WTC11 (cell line): Measurements from ENCODE around the gene SLC1A4. TPM values are rescaled to one million over a fixed set of nuclear protein-coding genes. Genes with fewer than 3 reads are reported as not detected.
"Not testable (repeated sequence)": the region's sequence is repeated elsewhere in the genome, so short reads cannot be mapped to it uniquely, and the experiment has no call there.

Experiments
- ATAC-seq: fragments of 200-7000 bp; cut with Tn5 transposase; 2 replicates; pipeline ENCODE4 v1.10.0; 2021; ENCODE audit warnings: mild to moderate bottlenecking, moderate library complexity
- CTCF ChIA-PET: fragments of 300-600 bp; sonication (Branson Sonifier 250); formaldehyde crosslinking; loops from one replicate; lab custom pipeline; 2021; ENCODE audit warnings: antibody characterized with exemption; lab: Charles Lee
- POLR2A ChIA-PET: fragments of 350-600 bp; sonication (Branson Sonifier 250); formaldehyde crosslinking; loops from one replicate; lab custom pipeline; 2021; ENCODE audit warnings: antibody characterized with exemption; lab: Charles Lee
- DNase-seq: peaks from one replicate; pipeline ENCODE4 v3.0.0; 2021; ENCODE audit warnings: low spot score
- H3K27ac Mint-ChIP-seq: 2 replicates; pipeline ENCODE4 v1.8.0; 2021; ENCODE audit warnings: mixed read lengths
- H3K27me3 Mint-ChIP-seq: 2 replicates; pipeline ENCODE4 v1.8.0; 2021; ENCODE audit warnings: low read depth, mild to moderate bottlenecking, moderate library complexity, mixed read lengths
- H3K36me3 Mint-ChIP-seq: 2 replicates; pipeline ENCODE4 v1.8.0; 2021; ENCODE audit warnings: mixed read lengths
- H3K4me1 Mint-ChIP-seq: 2 replicates; pipeline ENCODE4 v1.8.0; 2022; ENCODE audit warnings: mixed read lengths
- H3K4me3 Mint-ChIP-seq: 2 replicates; pipeline ENCODE4 v1.8.0; 2021; ENCODE audit warnings: mild to moderate bottlenecking, moderate library complexity, mixed read lengths
- H3K9me3 Mint-ChIP-seq: 2 replicates; pipeline ENCODE4 v1.8.0; 2021; ENCODE audit warnings: mixed read lengths
- EMX1 ChIP-seq: fragments of 250-450 bp; sonication (Bioruptor Pico); IDR thresholded peaks from 2 replicates; pipeline ENCODE4 v1.8.0; 2021; ENCODE audit warnings: mild to moderate bottlenecking
- ETV6 ChIP-seq: sonication (generic); formaldehyde crosslinking; IDR thresholded peaks from 2 replicates; pipeline ENCODE4 v1.8.1; 2022; ENCODE audit warnings: mild to moderate bottlenecking, missing genetic modification reagents
- FOXJ3 ChIP-seq: sonication (generic); formaldehyde crosslinking; IDR thresholded peaks from 2 replicates; pipeline ENCODE4 v1.9.0; 2021; ENCODE audit warnings: missing genetic modification reagents, mild to moderate bottlenecking, borderline replicate concordance
- FOXK1 ChIP-seq: sonication (generic); formaldehyde crosslinking; IDR thresholded peaks from 2 replicates; pipeline ENCODE4 v1.8.0; 2022; ENCODE audit warnings: mild to moderate bottlenecking, moderate library complexity, missing genetic modification reagents
- GTF2I ChIP-seq: fragments of 250-450 bp; sonication (Bioruptor Pico); conservative IDR thresholded peaks from 2 replicates; pipeline ENCODE4 v1.4.0; 2021; ENCODE audit warnings: mild to moderate bottlenecking
- HMGA2 ChIP-seq: fragments of 250-450 bp; sonication (Bioruptor Pico); IDR thresholded peaks from 2 replicates; pipeline ENCODE4 v1.4.0; 2021; ENCODE audit warnings: mild to moderate bottlenecking, moderate library complexity
- JAZF1 ChIP-seq: fragments of 250-450 bp; sonication (Bioruptor Pico); IDR thresholded peaks from 2 replicates; pipeline ENCODE4 v1.9.0; 2021; ENCODE audit warnings: moderate library complexity, mild to moderate bottlenecking, inconsistent platforms
- KAT7 ChIP-seq: sonication (generic); formaldehyde crosslinking; IDR thresholded peaks from 2 replicates; pipeline ENCODE4 v1.8.1; 2023; ENCODE audit warnings: missing genetic modification reagents, mild to moderate bottlenecking, borderline replicate concordance
- MXD4 ChIP-seq: fragments of 250-450 bp; sonication (Bioruptor Pico); IDR thresholded peaks from 2 replicates; pipeline ENCODE4 v1.8.0; 2021; ENCODE audit warnings: mild to moderate bottlenecking, moderate library complexity, borderline replicate concordance
- MYBL2 ChIP-seq: sonication (generic); formaldehyde crosslinking; IDR thresholded peaks from 2 replicates; pipeline ENCODE4 v1.8.1; 2023; ENCODE audit warnings: mild to moderate bottlenecking, moderate library complexity, missing genetic modification reagents
- NR3C1 ChIP-seq: sonication (generic); formaldehyde crosslinking; conservative IDR thresholded peaks from 2 replicates; pipeline ENCODE4 v1.8.1; 2023; ENCODE audit warnings: low read depth, mild to moderate bottlenecking, missing genetic modification reagents
- RELA ChIP-seq: sonication (generic); formaldehyde crosslinking; IDR thresholded peaks from 2 replicates; pipeline ENCODE4 v1.8.1; 2022; ENCODE audit warnings: missing genetic modification reagents, mild to moderate bottlenecking, borderline replicate concordance
- RORB ChIP-seq: fragments of 250-450 bp; sonication (Bioruptor Pico); IDR thresholded peaks from 2 replicates; pipeline ENCODE4 v1.9.0; 2021; ENCODE audit warnings: mild to moderate bottlenecking
- SP1 ChIP-seq: sonication (generic); formaldehyde crosslinking; conservative IDR thresholded peaks from 2 replicates; pipeline ENCODE4 v1.8.1; 2022; ENCODE audit warnings: missing genetic modification reagents
- TEAD4 ChIP-seq: sonication (generic); formaldehyde crosslinking; IDR thresholded peaks from 2 replicates; pipeline ENCODE4 v1.8.0; 2022; ENCODE audit warnings: mild to moderate bottlenecking, missing genetic modification reagents
- ZBTB21 ChIP-seq: sonication (generic); formaldehyde crosslinking; IDR thresholded peaks from 2 replicates; pipeline ENCODE4 v1.8.1; 2023; ENCODE audit warnings: mild to moderate bottlenecking, missing genetic modification reagents, borderline replicate concordance
- ZNF138 ChIP-seq: sonication (generic); formaldehyde crosslinking; conservative IDR thresholded peaks from 2 replicates; pipeline ENCODE4 v1.8.1; 2022; ENCODE audit warnings: mild to moderate bottlenecking, moderate library complexity, missing genetic modification reagents
- ZNF219 ChIP-seq: sonication (generic); formaldehyde crosslinking; IDR thresholded peaks from 2 replicates; pipeline ENCODE4 v1.8.0; 2023; ENCODE audit warnings: missing genetic modification reagents, mild to moderate bottlenecking, borderline replicate concordance
- ZNF263 ChIP-seq: sonication (generic); formaldehyde crosslinking; IDR thresholded peaks from 2 replicates; pipeline ENCODE4 v1.8.1; 2022; ENCODE audit warnings: low read depth, mild to moderate bottlenecking, moderate library complexity, missing genetic modification reagents
- ZNF671 ChIP-seq: fragments of 250-450 bp; sonication (Bioruptor Pico); IDR thresholded peaks from 2 replicates; pipeline ENCODE4 v1.8.0; 2021; ENCODE audit warnings: mild to moderate bottlenecking
- total RNA-seq: library from RNA; stranded (reverse); gene quantifications from 3 replicates; pipeline ENCODE4 v1.2.3, GENCODE V29; 2021
- TF ChIP-seq, protein P1 (sequence below): fragments of 250-450 bp; sonication (Bioruptor Pico); IDR thresholded peaks from 2 replicates; pipeline ENCODE4 v1.9.0; 2021; ENCODE audit warnings: mild to moderate bottlenecking
- TF ChIP-seq, protein P2 (sequence below): fragments of 250-450 bp; sonication (Bioruptor Pico); IDR thresholded peaks from 2 replicates; pipeline ENCODE4 v2.1.2; 2022; ENCODE audit warnings: mild to moderate bottlenecking, moderate library complexity
- TF ChIP-seq, protein P3 (sequence below): fragments of 250-450 bp; sonication (Bioruptor Pico); conservative IDR thresholded peaks from 2 replicates; pipeline ENCODE4 v1.9.0; 2021; ENCODE audit warnings: mild to moderate bottlenecking
- TF ChIP-seq, protein P4 (sequence below): fragments of 250-450 bp; sonication (Bioruptor Pico); IDR thresholded peaks from 2 replicates; pipeline ENCODE4 v1.9.0; 2021; ENCODE audit warnings: mild to moderate bottlenecking

Gene SLC1A4
- total RNA-seq, 1 experiment from 2014 or later = 1.6 TPM

DNA sequence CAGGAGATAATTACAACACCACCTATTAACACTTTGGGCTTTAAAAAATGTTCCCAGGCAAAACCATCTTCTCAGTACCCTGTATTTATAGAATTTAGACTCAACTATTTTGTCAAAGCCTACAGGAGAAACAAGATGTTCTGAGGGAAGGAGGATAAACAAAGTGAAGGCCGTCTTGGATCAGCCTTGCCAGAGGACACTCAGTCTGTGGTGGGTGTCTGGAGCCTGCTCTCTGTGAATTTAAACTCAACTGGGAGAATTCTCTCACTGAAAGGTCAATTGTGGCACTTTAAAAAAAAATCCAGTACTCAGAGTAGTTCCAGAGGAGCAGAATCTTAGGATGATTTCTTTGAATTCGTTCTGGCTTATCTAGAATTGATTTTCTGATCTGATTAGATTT, 28.4 kb upstream of the SLC1A4 start:
- Mint-ChIP-seq H3K27me3 (no peaks in the 10 kb centered on the region), H3K9me3 (peaks cover 4% of the 10 kb centered on the region), H3K27ac (no peak overlapping the region), H3K4me1 (no peaks in the 10 kb centered on the region), H3K4me3 (no peak overlapping the region), H3K36me3 (peaks cover 3% of the 10 kb centered on the region)
- ATAC-seq (no peak), DNase-seq (no peak)
- POLR2A ChIA-PET = no interaction called here
- TF ChIP-seq SP1 (no peak), EMX1 (CRISPR knock-in tag) (no peak), ZBTB21 (no peak), NR3C1 (no peak), ZNF263 (CRISPR knock-in tag) (no peak), ZNF138 (CRISPR knock-in tag) (no peak), HMGA2 (no peak), GTF2I (no peak), ZNF671 (CRISPR knock-in tag) (no peak)
- CTCF ChIA-PET = interaction anchor here (0.6 kb wide), 1 partner anchor 73 kb away, joined by 3 read pairs; no protein-coding TSS in a partner anchor

DNA sequence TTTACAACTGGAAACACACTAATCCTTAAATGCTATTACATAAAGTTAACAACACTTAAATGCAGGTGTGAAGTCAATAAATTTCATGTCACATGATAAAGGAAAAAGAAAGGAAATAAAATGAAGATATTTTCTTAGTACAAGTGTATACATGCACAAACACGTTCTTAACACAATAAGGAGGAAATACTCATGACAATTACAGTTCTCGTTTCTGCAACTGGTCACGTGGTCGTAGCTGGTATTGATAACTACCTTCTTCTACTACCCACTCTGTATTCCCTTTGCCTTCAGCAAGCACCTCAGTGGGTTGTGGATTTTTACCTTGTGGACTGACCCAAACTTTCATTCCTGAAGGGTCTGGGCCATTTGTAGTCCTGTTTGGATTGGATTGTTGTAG, 26.1 kb upstream of the SLC1A4 start:
- H3K4me3 Mint-ChIP-seq = not testable (repeated sequence)

DNA sequence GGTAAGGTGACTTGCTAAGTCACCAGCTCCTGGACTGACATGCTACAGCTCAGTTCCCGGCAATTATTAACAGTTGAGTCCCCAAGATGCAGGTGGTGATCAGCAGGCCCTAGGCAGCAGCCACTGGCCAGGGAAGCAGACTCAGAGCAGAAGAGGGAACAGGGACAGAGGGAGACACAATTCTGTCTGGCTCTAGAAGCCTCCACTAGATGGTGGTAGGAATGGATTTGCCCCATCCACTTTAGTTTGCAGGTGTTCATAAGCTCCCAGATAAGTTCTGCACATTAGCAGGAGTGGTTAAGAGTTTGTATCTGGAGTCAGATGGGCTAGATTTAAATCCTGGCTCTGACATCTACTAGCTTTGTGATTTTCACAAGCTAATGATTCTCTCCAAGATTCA, 25.5 kb upstream of the SLC1A4 start:
- no peaks in the 10 kb centered on the region for H3K27me3 Mint-ChIP-seq
- no peak overlapping the region for H3K4me3 Mint-ChIP-seq
- CTCF ChIA-PET = interaction anchor here (0.8 to 2.0 kb wide), 3 partner anchors 41 to 90 kb away, joined by 3 to 6 read pairs (median 3); no protein-coding TSS in a partner anchor
- no peak for DNase-seq
- H3K27ac Mint-ChIP-seq = no peak overlapping the region; the same call in 1 of the 2 replicates
- POLR2A ChIA-PET = no interaction called here
- H3K36me3 Mint-ChIP-seq = no peaks in the 10 kb centered on the region
- no peaks in the 10 kb centered on the region for H3K4me1 Mint-ChIP-seq
- TF ChIP-seq, protein P1, sequence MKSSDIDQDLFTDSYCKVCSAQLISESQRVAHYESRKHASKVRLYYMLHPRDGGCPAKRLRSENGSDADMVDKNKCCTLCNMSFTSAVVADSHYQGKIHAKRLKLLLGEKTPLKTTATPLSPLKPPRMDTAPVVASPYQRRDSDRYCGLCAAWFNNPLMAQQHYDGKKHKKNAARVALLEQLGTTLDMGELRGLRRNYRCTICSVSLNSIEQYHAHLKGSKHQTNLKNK (CRISPR knock-in tag) = no peak
- no peak for TF ChIP-seq FOXJ3
- TF ChIP-seq FOXK1 = no peak
- TF ChIP-seq MXD4 (CRISPR knock-in tag) = no peak
- TF ChIP-seq ZNF671 (CRISPR knock-in tag) = no peak
- TF ChIP-seq ZBTB21 = no peak
- no peak for TF ChIP-seq JAZF1 (CRISPR knock-in tag)
- TF ChIP-seq, protein P2, sequence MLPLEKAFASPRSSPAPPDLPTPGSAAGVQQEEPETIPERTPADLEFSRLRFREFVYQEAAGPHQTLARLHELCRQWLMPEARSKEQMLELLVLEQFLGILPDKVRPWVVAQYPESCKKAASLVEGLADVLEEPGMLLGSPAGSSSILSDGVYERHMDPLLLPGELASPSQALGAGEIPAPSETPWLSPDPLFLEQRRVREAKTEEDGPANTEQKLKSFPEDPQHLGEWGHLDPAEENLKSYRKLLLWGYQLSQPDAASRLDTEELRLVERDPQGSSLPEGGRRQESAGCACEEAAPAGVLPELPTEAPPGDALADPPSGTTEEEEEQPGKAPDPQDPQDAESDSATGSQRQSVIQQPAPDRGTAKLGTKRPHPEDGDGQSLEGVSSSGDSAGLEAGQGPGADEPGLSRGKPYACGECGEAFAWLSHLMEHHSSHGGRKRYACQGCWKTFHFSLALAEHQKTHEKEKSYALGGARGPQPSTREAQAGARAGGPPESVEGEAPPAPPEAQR (CRISPR knock-in tag) = no peak
- TF ChIP-seq ZNF263 (CRISPR knock-in tag) = no peak
- no peak for TF ChIP-seq RELA (CRISPR knock-in tag)
- TF ChIP-seq MYBL2 (CRISPR knock-in tag) = no peak
- no peak for TF ChIP-seq ZNF219
- TF ChIP-seq RORB (CRISPR knock-in tag) = no peak
- no peak for TF ChIP-seq TEAD4 (CRISPR knock-in tag)
- TF ChIP-seq, protein P3, sequence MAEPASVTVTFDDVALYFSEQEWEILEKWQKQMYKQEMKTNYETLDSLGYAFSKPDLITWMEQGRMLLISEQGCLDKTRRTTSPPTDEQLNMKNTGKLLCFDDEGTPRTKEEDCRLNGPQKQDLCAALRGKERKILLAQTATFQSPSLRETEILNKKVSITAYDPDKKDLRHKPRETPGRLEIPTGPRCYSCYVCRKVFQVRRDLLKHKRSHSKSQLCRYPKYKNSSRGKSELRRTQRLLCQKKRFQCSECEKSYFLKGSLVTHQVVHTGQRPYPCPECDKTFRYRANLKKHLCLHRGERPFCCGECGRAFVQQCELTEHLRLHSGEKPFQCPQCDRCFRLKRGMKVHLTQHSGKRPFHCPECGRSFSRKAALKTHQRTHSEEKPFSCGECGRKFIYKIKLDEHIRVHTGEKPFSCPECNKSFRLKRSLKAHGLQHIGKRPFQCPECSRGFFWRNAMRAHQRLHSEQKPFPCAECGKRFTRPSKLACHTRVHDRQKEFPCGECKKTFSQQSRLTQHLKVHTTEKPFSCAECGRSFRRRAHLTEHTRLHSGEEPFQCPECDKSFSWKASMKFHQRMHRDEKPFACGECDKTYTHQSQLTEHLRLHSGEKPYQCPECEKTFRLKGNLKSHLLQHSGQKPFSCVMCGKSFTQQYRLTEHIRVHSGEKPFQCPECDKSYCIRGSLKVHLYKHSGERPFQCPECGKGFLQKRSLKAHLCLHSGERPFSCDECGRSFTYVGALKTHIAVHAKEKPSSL = no peak
- TF ChIP-seq ETV6 (CRISPR knock-in tag) = no peak
- no peak for TF ChIP-seq HMGA2
- TF ChIP-seq KAT7 = no peak
- TF ChIP-seq, protein P4, sequence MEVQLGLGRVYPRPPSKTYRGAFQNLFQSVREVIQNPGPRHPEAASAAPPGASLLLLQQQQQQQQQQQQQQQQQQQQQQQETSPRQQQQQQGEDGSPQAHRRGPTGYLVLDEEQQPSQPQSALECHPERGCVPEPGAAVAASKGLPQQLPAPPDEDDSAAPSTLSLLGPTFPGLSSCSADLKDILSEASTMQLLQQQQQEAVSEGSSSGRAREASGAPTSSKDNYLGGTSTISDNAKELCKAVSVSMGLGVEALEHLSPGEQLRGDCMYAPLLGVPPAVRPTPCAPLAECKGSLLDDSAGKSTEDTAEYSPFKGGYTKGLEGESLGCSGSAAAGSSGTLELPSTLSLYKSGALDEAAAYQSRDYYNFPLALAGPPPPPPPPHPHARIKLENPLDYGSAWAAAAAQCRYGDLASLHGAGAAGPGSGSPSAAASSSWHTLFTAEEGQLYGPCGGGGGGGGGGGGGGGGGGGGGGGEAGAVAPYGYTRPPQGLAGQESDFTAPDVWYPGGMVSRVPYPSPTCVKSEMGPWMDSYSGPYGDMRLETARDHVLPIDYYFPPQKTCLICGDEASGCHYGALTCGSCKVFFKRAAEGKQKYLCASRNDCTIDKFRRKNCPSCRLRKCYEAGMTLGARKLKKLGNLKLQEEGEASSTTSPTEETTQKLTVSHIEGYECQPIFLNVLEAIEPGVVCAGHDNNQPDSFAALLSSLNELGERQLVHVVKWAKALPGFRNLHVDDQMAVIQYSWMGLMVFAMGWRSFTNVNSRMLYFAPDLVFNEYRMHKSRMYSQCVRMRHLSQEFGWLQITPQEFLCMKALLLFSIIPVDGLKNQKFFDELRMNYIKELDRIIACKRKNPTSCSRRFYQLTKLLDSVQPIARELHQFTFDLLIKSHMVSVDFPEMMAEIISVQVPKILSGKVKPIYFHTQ (CRISPR knock-in tag) = no peak
- no peak for TF ChIP-seq EMX1 (CRISPR knock-in tag)
- H3K9me3 Mint-ChIP-seq = no peaks in the 10 kb centered on the region
- ATAC-seq = no peak; the same call in 1 of the 2 replicates

More for the DNA sequence above, 26.1 kb upstream of the SLC1A4 start:
- H3K27ac Mint-ChIP-seq, H3K9me3 Mint-ChIP-seq, POLR2A ChIA-PET, H3K4me1 Mint-ChIP-seq, H3K27me3 Mint-ChIP-seq, ATAC-seq, H3K36me3 Mint-ChIP-seq, DNase-seq: not testable (repeated sequence)
- CTCF ChIA-PET = interaction anchor here (0.8 to 2.0 kb wide), 3 partner anchors 40 to 90 kb away, joined by 3 to 6 read pairs (median 3); no protein-coding TSS in a partner anchor
